ENCODE measurements around the gene NTN1.

- no peak for TF ChIP-seq CTCF (IDR thresholded peaks at IDR 0.05; ENCODE audit: low read depth, low read length)
- TF ChIP-seq EZH2phosphoT487 (IDR thresholded peaks at IDR 0.05; ENCODE audit: low read depth) = no peak
Observed at GRCh38 chr17:9098242-9098825, 77.0 kb downstream of the NTN1 start.

Measured in OCI-LY3 (cell line).